Glomerular visceral epithelial cell (primary cell): ENCODE results near the gene GPR45.
A peak's percentile ranks its signal among the peaks of the same experiment; 100 is the strongest.
"Not testable (repeated sequence)": the region's sequence is repeated elsewhere in the genome, so short reads cannot be mapped to it uniquely, and the experiment has no call there.

Experiments used
- DNase-seq: peaks from one replicate; pipeline ENCODE4 v3.0.0-alpha.2; 2016; ENCODE audit errors: extremely low spot score

Gene GPR45

GRCh38 chr2:105241443-105241842 lies at the start of gene GPR45:
Gene GPR45, plus strand, starts transcription at chr2:105241743. Its CDS starts 116 bp downstream, at chr2:105241859.
- no peak for DNase-seq

GRCh38 chr2:105194022-105194675 lies 47.4 kb upstream of the GPR45 start:
- no peak for DNase-seq

GRCh38 chr2:105196651-105197050 lies 44.9 kb upstream of the GPR45 start:
- DNase-seq = no peak

GRCh38 chr2:105215586-105216192 lies 25.9 kb upstream of the GPR45 start:
- DNase-seq = no peak

GRCh38 chr2:105220604-105221003 lies 20.9 kb upstream of the GPR45 start:
- DNase-seq = no peak

- DNase-seq = no peak
These were observed 17.1 kb upstream of the GPR45 start for GRCh38 chr2:105224444-105224843.

- DNase-seq = no peak
These were observed 10.3 kb upstream of the GPR45 start for GRCh38 chr2:105231232-105231619.

- peak; percentile 88 for DNase-seq
These were observed 6.0 kb upstream of the GPR45 start for GRCh38 chr2:105235388-105236059.

GRCh38 chr2:105236060-105236424 lies 5.5 kb upstream of the GPR45 start:
- DNase-seq = no peak

- no peak for DNase-seq
These were observed 4.3 kb upstream of the GPR45 start for GRCh38 chr2:105237045-105237765.

- peak; percentile 92 for DNase-seq
These were observed 2.8 kb upstream of the GPR45 start for GRCh38 chr2:105238664-105239240.

- DNase-seq = peak; percentile 97
These were observed 1.6 kb upstream of the GPR45 start for GRCh38 chr2:105239924-105240323.

- no peak for DNase-seq
These were observed 897 bp downstream of the GPR45 start for GRCh38 chr2:105242286-105242993.

- no peak for DNase-seq
These were observed 2.4 kb downstream of the GPR45 start for GRCh38 chr2:105243961-105244360.

- no peak for DNase-seq
These were observed 2.9 kb downstream of the GPR45 start for GRCh38 chr2:105244451-105244850.

- no peak for DNase-seq
These were observed 7.0 kb downstream of the GPR45 start for GRCh38 chr2:105248316-105249070.

- no peak for DNase-seq
These were observed 7.6 kb downstream of the GPR45 start for GRCh38 chr2:105249181-105249580.

- DNase-seq = no peak
These were observed 8.3 kb downstream of the GPR45 start for GRCh38 chr2:105249891-105250290.

- not testable (repeated sequence) for DNase-seq
These were observed 9.6 kb downstream of the GPR45 start for GRCh38 chr2:105251016-105251648.

GRCh38 chr2:105252271-105252670 lies 10.7 kb downstream of the GPR45 start:
- peak; percentile 94 for DNase-seq
